OCI-LY7 (cell line): ENCODE results near the gene IQGAP3. TPM values are rescaled to one million over a fixed set of nuclear protein-coding genes. Genes with fewer than 3 reads are reported as not detected.

Experiments
- BruUV-seq: library from RNA; stranded (reverse); fragments of 400-500 nt; replicated peaks from 2 replicates; lab custom pipeline; 2021; lab: Mats Ljungman, UMichigan
- CTCF ChIA-PET: fragments of 300-600 bp; sonication (Branson Sonifier 250); formaldehyde crosslinking; loops from one replicate; lab custom pipeline; 2022; ENCODE audit warnings: antibody characterized with exemption; ENCODE audit not compliant: unreplicated experiment; lab: Charles Lee
- POLR2A ChIA-PET: fragments of 300-600 bp; sonication (Branson Sonifier 250); formaldehyde crosslinking; loops from one replicate; lab custom pipeline; 2022; ENCODE audit warnings: antibody characterized with exemption; lab: Charles Lee
- DNase-seq: peaks from one replicate; pipeline ENCODE4 v3.0.0-alpha.2; 2015; ENCODE audit warnings: low spot score
- H2AFZ ChIP-seq: fragments of 200-600 bp; sonication (generic), shearing (Covaris generic); 2 replicates; pipeline ENCODE4 v1.6.1; 2014; ENCODE audit warnings: mild to moderate bottlenecking, antibody characterized with exemption, low read length, moderate library complexity
- H3K27ac ChIP-seq: fragments of 200-600 bp; sonication (generic); 2 replicates; pipeline ENCODE4 v1.5.1; 2014; ENCODE audit warnings: mixed run types, low read depth, mild to moderate bottlenecking, moderate library complexity, low read length, inconsistent platforms; ENCODE audit not compliant: poor library complexity, severe bottlenecking
- H3K36me3 ChIP-seq: fragments of 200-600 bp; sonication (generic); 2 replicates; pipeline ENCODE4 v1.6.1; 2014; ENCODE audit warnings: mild to moderate bottlenecking, antibody characterized with exemption, low read length, moderate library complexity, mixed read lengths; ENCODE audit not compliant: insufficient read depth
- H3K4me1 ChIP-seq: fragments of 200-600 bp; sonication (generic); 2 replicates; pipeline ENCODE4 v1.5.1; 2014; ENCODE audit warnings: mild to moderate bottlenecking, low read length; ENCODE audit not compliant: insufficient read depth, poor library complexity, severe bottlenecking
- H3K4me2 ChIP-seq: fragments of 200-600 bp; sonication (generic); 2 replicates; pipeline ENCODE4 v1.6.1; 2014; ENCODE audit warnings: mild to moderate bottlenecking, low read length
- H3K4me3 ChIP-seq: fragments of 200-600 bp; sonication (generic); 2 replicates; pipeline ENCODE4 v1.5.1; 2014; ENCODE audit warnings: mild to moderate bottlenecking, low read depth, low read length; ENCODE audit not compliant: poor library complexity, severe bottlenecking
- H3K79me2 ChIP-seq: fragments of 200-600 bp; sonication (generic); 2 replicates; pipeline ENCODE4 v1.6.1; 2016; ENCODE audit warnings: low read depth, mild to moderate bottlenecking, low read length, moderate library complexity, mixed read lengths; ENCODE audit not compliant: insufficient read depth
- H3K9me2 ChIP-seq: fragments of 200-600 bp; sonication (generic); 2 replicates; pipeline ENCODE4 v1.6.1; 2016; ENCODE audit warnings: mild to moderate bottlenecking, low read length, mixed read lengths; ENCODE audit not compliant: insufficient read depth
- H3K9me3 ChIP-seq: fragments of 200-600 bp; sonication (generic); 2 replicates; pipeline ENCODE4 v1.6.1; 2014; ENCODE audit warnings: mild to moderate bottlenecking, mixed run types, low read length, mixed read lengths
- H4K20me1 ChIP-seq: fragments of 200-600 bp; sonication (generic); 2 replicates; pipeline ENCODE4 v1.6.1; 2014; ENCODE audit warnings: mild to moderate bottlenecking, antibody characterized with exemption, low read length, moderate library complexity, mixed read lengths; ENCODE audit not compliant: insufficient read depth
- CTCF ChIP-seq: fragments of 200-600 bp; sonication (generic); conservative IDR thresholded peaks from 2 replicates; pipeline ENCODE4 v1.5.1; 2014; ENCODE audit warnings: mild to moderate bottlenecking, antibody characterized with exemption, low read length, moderate library complexity, mixed read lengths
- EZH2phosphoT487 ChIP-seq: fragments of 200-600 bp; sonication (generic); IDR thresholded peaks from 2 replicates; pipeline ENCODE4 v1.6.1; 2018; ENCODE audit warnings: low read depth, borderline replicate concordance, mild to moderate bottlenecking, mixed run types, antibody characterized with exemption, low read length, moderate library complexity, mixed read lengths
- intact Hi-C: fragments of 100-400 bp; cut with micrococcal nuclease; formaldehyde crosslinking; loops from one replicate; pipeline ENCODE4 v1.10.0; 2022; ENCODE audit not compliant: unreplicated experiment
- small RNA-seq: library from RNA; depleted of rRNA; stranded (forward); fragments of <200 nt; gene quantifications from one replicate; pipeline ENCODE3, GENCODE V24; 2014
- total RNA-seq, 2 experiments: library from RNA; depleted of rRNA in 1 of 2; stranded (reverse); fragments of >200 nt in 1 of 2; shearing (Covaris generic) in 1 of 2; gene quantifications; 2 replicates each; pipeline ENCODE4 v1.2.3, GENCODE V29; 2014 to 2022

IQGAP3 gene
- total RNA-seq, 2 experiments from 2014 or later: 22.4 to 28.7 TPM

GRCh38 chr1:156475568-156476500 is 96.5 kb downstream of the IQGAP3 start:
- Histone ChIP-seq H3K36me3 (peaks cover 97% of the 10 kb centered on the region), H3K79me2 (peaks cover 4% of the 10 kb centered on the region; the same call in 1 of the 2 replicates), H3K9me3 (no peaks in the 10 kb centered on the region), H3K27ac (no peak overlapping the region), H3K4me1 (peaks cover 11% of the 10 kb centered on the region), H3K9me2 (no peaks in the 10 kb centered on the region), H2AFZ (no peak overlapping the region), H3K4me3 (no peak overlapping the region), H3K4me2 (no peak overlapping the region), H4K20me1 (no peaks in the 10 kb centered on the region)
- TF ChIP-seq CTCF (no peak), EZH2phosphoT487 (no peak)
- ChIA-PET POLR2A (no interaction called here), CTCF (interaction anchor here (0.5 kb wide), 1 partner anchor 25 kb away, joined by 3 read pairs; the partner anchor contains the start of gene MEF2D)
- no TSS peak for BruUV-seq
- DNase-seq: no peak
- intact Hi-C loops: no loop called here

Small RNA genes lying within 50 kb of the gene (small RNA-seq; reads per million reads assigned to genes)
- gene RF00019: not detected

Other genes with a start within 250 kb of the IQGAP3 start
- 385 and 407 TPM in 2 replicates for gene CCT3, start 234.3 kb downstream of the IQGAP3 start, total RNA-seq (2014; rRNA removed; shearing (Covaris generic))
- 321 and 387 TPM in 2 replicates for gene CCT3, start 234.3 kb downstream of the IQGAP3 start, total RNA-seq (2022)
- gene TSACC, start 234.0 kb downstream of the IQGAP3 start, total RNA-seq (2014; rRNA removed; shearing (Covaris generic)): 2.3 TPM in 1 of 2 replicates, not detected in the other
- 1.9 and 2.0 TPM in 2 replicates for gene TSACC, start 234.0 kb downstream of the IQGAP3 start, total RNA-seq (2022)
- gene RHBG, start 203.4 kb downstream of the IQGAP3 start, total RNA-seq (2014; rRNA removed; shearing (Covaris generic)): not detected in 2 replicates
- not detected in 2 replicates for gene RHBG, start 203.4 kb downstream of the IQGAP3 start, total RNA-seq (2022)
- gene MEF2D, start 71.8 kb downstream of the IQGAP3 start, total RNA-seq (2014; rRNA removed; shearing (Covaris generic)): 23.4 and 42.7 TPM in 2 replicates
- gene MEF2D, start 71.8 kb downstream of the IQGAP3 start, total RNA-seq (2022): 92.3 and 101 TPM in 2 replicates
- gene TTC24, start 7.2 kb upstream of the IQGAP3 start, total RNA-seq (2014; rRNA removed; shearing (Covaris generic)): 2.8 and 3.6 TPM in 2 replicates
- gene TTC24, start 7.2 kb upstream of the IQGAP3 start, total RNA-seq (2022): 11.9 and 12.4 TPM in 2 replicates
- gene NAXE, start 19.2 kb upstream of the IQGAP3 start, total RNA-seq (2014; rRNA removed; shearing (Covaris generic)): 71.6 and 81.5 TPM in 2 replicates
- 56.1 and 61.1 TPM in 2 replicates for gene NAXE, start 19.2 kb upstream of the IQGAP3 start, total RNA-seq (2022)
- gene GPATCH4, start 28.9 kb upstream of the IQGAP3 start, total RNA-seq (2014; rRNA removed; shearing (Covaris generic)): 33.3 and 40.9 TPM in 2 replicates
- gene GPATCH4, start 28.9 kb upstream of the IQGAP3 start, total RNA-seq (2022): 38.5 and 51.6 TPM in 2 replicates
- 0.41 and 0.62 TPM in 2 replicates for gene HAPLN2, start 46.9 kb upstream of the IQGAP3 start, total RNA-seq (2014; rRNA removed; shearing (Covaris generic))
- 1.1 and 1.4 TPM in 2 replicates for gene HAPLN2, start 46.9 kb upstream of the IQGAP3 start, total RNA-seq (2022)
- 0.44 TPM in 1 of 2 replicates, not detected in the other for gene BCAN, start 69.6 kb upstream of the IQGAP3 start, total RNA-seq (2014; rRNA removed; shearing (Covaris generic))
- gene BCAN, start 69.6 kb upstream of the IQGAP3 start, total RNA-seq (2022): not detected in 2 replicates
- gene NES, start 104.8 kb upstream of the IQGAP3 start, total RNA-seq (2014; rRNA removed; shearing (Covaris generic)): not detected in 2 replicates
- not detected in 2 replicates for gene NES, start 104.8 kb upstream of the IQGAP3 start, total RNA-seq (2022)
- gene CRABP2, start 133.0 kb upstream of the IQGAP3 start, total RNA-seq (2014; rRNA removed; shearing (Covaris generic)): 1.4 and 2.8 TPM in 2 replicates
- 1.5 and 2.1 TPM in 2 replicates for gene CRABP2, start 133.0 kb upstream of the IQGAP3 start, total RNA-seq (2022)
- 24.7 and 28.0 TPM in 2 replicates for gene METTL25B, start 155.9 kb upstream of the IQGAP3 start, total RNA-seq (2014; rRNA removed; shearing (Covaris generic))
- gene METTL25B, start 155.9 kb upstream of the IQGAP3 start, total RNA-seq (2022): 45.6 and 54.1 TPM in 2 replicates
- 36.5 and 37.9 TPM in 2 replicates for gene ISG20L2, start 156.2 kb upstream of the IQGAP3 start, total RNA-seq (2014; rRNA removed; shearing (Covaris generic))
- 71.3 and 74.1 TPM in 2 replicates for gene ISG20L2, start 156.2 kb upstream of the IQGAP3 start, total RNA-seq (2022)
- gene MRPL24, start 168.5 kb upstream of the IQGAP3 start, total RNA-seq (2014; rRNA removed; shearing (Covaris generic)): 55.3 and 69.0 TPM in 2 replicates
- 49.3 and 56.6 TPM in 2 replicates for gene MRPL24, start 168.5 kb upstream of the IQGAP3 start, total RNA-seq (2022)
- gene HDGF, start 179.1 kb upstream of the IQGAP3 start, total RNA-seq (2014; rRNA removed; shearing (Covaris generic)): 291 and 346 TPM in 2 replicates
- 315 and 329 TPM in 2 replicates for gene HDGF, start 179.1 kb upstream of the IQGAP3 start, total RNA-seq (2022)
- gene PRCC, start 195.0 kb upstream of the IQGAP3 start, total RNA-seq (2014; rRNA removed; shearing (Covaris generic)): 53.7 and 54.0 TPM in 2 replicates
- gene PRCC, start 195.0 kb upstream of the IQGAP3 start, total RNA-seq (2022): 81.5 and 82.9 TPM in 2 replicates
- gene SH2D2A, start 244.3 kb upstream of the IQGAP3 start, total RNA-seq (2014; rRNA removed; shearing (Covaris generic)): 5.5 and 5.8 TPM in 2 replicates
- gene SH2D2A, start 244.3 kb upstream of the IQGAP3 start, total RNA-seq (2022): 2.1 and 2.2 TPM in 2 replicates